K562 (cell line): ENCODE data around the gene CLVS2. TPM values are rescaled to one million over a fixed set of nuclear protein-coding genes. Genes with fewer than 3 reads are reported as not detected.

Experiments used
- ATAC-seq: fragments of 200-7000 bp; cut with Tn5 transposase; 3 replicates; pipeline ENCODE4 v1.9.1; 2020; ENCODE audit warnings: moderate library complexity
- BruUV-seq: library from RNA; stranded (reverse); fragments of 400-500 nt; replicated peaks from 2 replicates; lab custom pipeline; 2021; lab: Mats Ljungman, UMichigan
- CTCF ChIA-PET: fragments of 300-600 bp; formaldehyde crosslinking; extraction: SDS; loops from one replicate; lab custom pipeline; 2021; ENCODE audit warnings: low intra/inter-chr PET ratio; lab: Yijun Ruan, JAX
- POLR2A ChIA-PET: fragments of 300-600, 350-650 bp; sonication (Branson Sonifier 250); formaldehyde crosslinking; extraction: SDS; loops from one replicate; lab custom pipeline; 2021; ENCODE audit warnings: antibody characterized with exemption, inconsistent platforms; lab: Yijun Ruan, JAX
- DNase-seq, 4 experiments: peaks; one replicate each; pipeline versions ENCODE4 v3.0.0 to v3.0.0-alpha.2; 2011 to 2018; ENCODE audit warnings: low spot score in 3 of 4, mixed read lengths in 3 of 4; ENCODE audit errors: extremely low read depth in 1 of 4
- FAIRE-seq: peaks from 2 replicates; lab custom pipeline; 2011; peaks lifted over from hg19 to GRCh38; lab: Jason Lieb, UNC
- H2AFZ ChIP-seq: 2 replicates; pipeline ENCODE4 v1.6.0; 2011; ENCODE audit warnings: low read depth, low read length, control low read depth, inconsistent platforms
- H3K27ac ChIP-seq: fragments of 200-600 bp; 3 replicates; pipeline ENCODE4 v1.8.0; 2011; ENCODE audit warnings: low read depth, mild to moderate bottlenecking, control low read depth, inconsistent platforms, low read length, moderate library complexity, mixed read lengths; ENCODE audit errors: extremely low read depth
- H3K27me3 ChIP-seq, 2 experiments: fragments of 300-600 bp in 1 of 2; 2 replicates in 1 of 2; 3 replicates in 1 of 2; pipeline versions ENCODE4 v1.6.0 to v1.8.0; 2011; ENCODE audit warnings: inconsistent platforms in 2 of 2, low read length in 2 of 2, mild to moderate bottlenecking in 1 of 2, mixed read lengths in 1 of 2, moderate library complexity in 1 of 2; ENCODE audit not compliant: control insufficient read depth in 2 of 2, insufficient read depth in 2 of 2
- H3K36me3 ChIP-seq: fragments of 300-600 bp; 3 replicates; pipeline ENCODE4 v1.8.0; 2011; ENCODE audit warnings: mild to moderate bottlenecking, low read length, inconsistent platforms; ENCODE audit not compliant: control insufficient read depth, insufficient read depth
- H3K4me1 ChIP-seq, 2 experiments: fragments of 200-600 bp in 1 of 2; replicated peaks in 1 of 2; 2 replicates in 1 of 2; 3 replicates in 1 of 2; pipeline versions ENCODE4 v1.5.1 to v1.8.0; 2011; ENCODE audit warnings: inconsistent platforms in 2 of 2, low read length in 2 of 2, mild to moderate bottlenecking in 1 of 2, mixed read lengths in 1 of 2, moderate library complexity in 1 of 2; ENCODE audit not compliant: control insufficient read depth in 2 of 2, insufficient read depth in 2 of 2
- H3K4me2 ChIP-seq: 2 replicates; pipeline ENCODE4 v1.6.1; 2011; ENCODE audit warnings: low read length, control low read depth, inconsistent platforms, mixed read lengths; ENCODE audit not compliant: insufficient read depth
- H3K4me3 ChIP-seq: fragments of 200-600 bp; sonication (generic), shearing (Covaris generic); 2 replicates; pipeline ENCODE4 v1.5.1; 2016; ENCODE audit warnings: control low read depth, inconsistent platforms
- H3K79me2 ChIP-seq: fragments of 200-600 bp; 3 replicates; pipeline ENCODE4 v1.8.0; 2011; ENCODE audit warnings: low read length, inconsistent platforms; ENCODE audit not compliant: control insufficient read depth, insufficient read depth
- H3K9ac ChIP-seq, 2 experiments: 2 replicates each; pipeline versions ENCODE4 v1.6.0 to v1.6.1; 2011; ENCODE audit warnings: low read depth in 2 of 2, low read length in 2 of 2, control low read depth in 1 of 2, inconsistent platforms in 1 of 2, mild to moderate bottlenecking in 1 of 2, mixed read lengths in 1 of 2; ENCODE audit not compliant: insufficient read depth in 1 of 2
- H3K9me1 ChIP-seq: one replicate; pipeline ENCODE4 v1.6.0; 2011; ENCODE audit warnings: inconsistent platforms, mild to moderate bottlenecking, low read length, moderate library complexity; ENCODE audit not compliant: control insufficient read depth, insufficient read depth
- H3K9me3 ChIP-seq: replicated peaks from 2 replicates; pipeline ENCODE4 v1.5.1; 2011; ENCODE audit warnings: low read depth, low read length, inconsistent platforms; ENCODE audit not compliant: control insufficient read depth, insufficient read depth
- H4K20me1 ChIP-seq: replicated peaks from 2 replicates; pipeline ENCODE4 v1.6.1; 2011; ENCODE audit warnings: low read length, inconsistent platforms, mixed read lengths; ENCODE audit not compliant: control insufficient read depth, insufficient read depth
- CSDE1 ChIP-seq, 2 experiments: fragments of 450-650 bp; IDR thresholded peaks; 2 replicates each; pipeline ENCODE4 v1.6.1; 2016; ENCODE audit warnings: mild to moderate bottlenecking in 1 of 2
- NFATC3 ChIP-seq: fragments of 450-650 bp; IDR thresholded peaks from 2 replicates; pipeline ENCODE4 v1.6.1; 2017; ENCODE audit warnings: mild to moderate bottlenecking
- WGBS: fragments of 100-300 bp; shearing (Covaris generic); methylation state at CpG from one replicate; pipeline ENCODE4 v1.1.6; 2016; ENCODE audit warnings: low coverage, mixed read lengths; ENCODE audit not compliant: insufficient coverage; ENCODE audit errors: missing lambda C conversion rate; 5-methylcytosine and 5-hydroxymethylcytosine counted together
- in situ Hi-C: fragments of 300-500 bp; cut with MboI; formaldehyde crosslinking; loops from 4 replicates; pipeline ENCODE4 v1.15.0; 2018; ENCODE audit warnings: inconsistent platforms, mixed read lengths
- intact Hi-C: fragments of 100-400 bp; cut with micrococcal nuclease; formaldehyde crosslinking; loops from 2 replicates; pipeline ENCODE4 v1.14.2; 2022
- polyA plus RNA-seq, 8 experiments: library from polyadenylated mRNA; depleted of rRNA in 4 of 8; stranded (reverse) in 5 of 8; unstranded in 3 of 8; fragments of >200 nt; fragmentation: Nextera tagmentation in 2 of 8; fragmentation: Illumina TruSeq in 1 of 8; extraction: Ambion mirVana in 2 of 8; extraction: Trizol in 1 of 8; gene quantifications; 2 replicates each; pipeline versions ENCODE4 v1.2.1 to v1.2.3, GENCODE V29; 2011 to 2014; ENCODE audit warnings: inconsistent platforms in 1 of 8, missing spikeins in 1 of 8
- total RNA-seq, 7 experiments: library from RNA; depleted of rRNA in 6 of 7; stranded (reverse); fragments of >200 nt in 6 of 7; fragmentation: Illumina TruSeq in 2 of 7; extraction: Trizol in 2 of 7; gene quantifications; 2 replicates each; pipeline versions ENCODE4 v1.2.1 to v1.2.3, GENCODE V29; 2011 to 2021; ENCODE audit warnings: low replicate concordance in 1 of 7
- TF ChIP-seq, protein P1 (sequence below), 2 experiments: fragments of 450-650 bp; IDR thresholded peaks; 2 replicates each; pipeline ENCODE4 v1.6.1; 2016; ENCODE audit warnings: mild to moderate bottlenecking in 2 of 2, borderline replicate concordance in 1 of 2, low read depth in 1 of 2, moderate library complexity in 1 of 2
- TF ChIP-seq, protein P2 (sequence below): fragments of 450-650 bp; IDR thresholded peaks from 2 replicates; pipeline ENCODE4 v1.6.1; 2018; ENCODE audit warnings: mild to moderate bottlenecking, low read depth; ENCODE audit not compliant: partially characterized antibody

CLVS2 gene
- total and polyA plus RNA-seq, 9 of the 15 experiments (the other 6 are each of a cell fraction or from before 2014, with no cell fraction given), result 0.01 to 0.36 (median 0.03) TPM; not detected in 3

- BruUV-seq, result no TSS peak
- ATAC-seq, result no peak
- Histone ChIP-seq H2AFZ (no peak overlapping the region), H3K9me1 (no peaks in the 10 kb centered on the region), H4K20me1 (no peaks in the 10 kb centered on the region), H3K9me3 (no peaks in the 10 kb centered on the region), H3K9ac (no peak overlapping the region), H3K27ac (no peak overlapping the region), H3K4me3 (no peak overlapping the region), H3K4me1 (no peaks in the 10 kb centered on the region), H3K27me3 (no peaks in the 10 kb centered on the region), H3K79me2 (no peaks in the 10 kb centered on the region), H3K4me2 (no peak overlapping the region), H3K36me3 (no peaks in the 10 kb centered on the region)
- TF ChIP-seq CSDE1 (IDR thresholded peaks at IDR 0.05) (no peak), NFATC3 (no peak)
- in situ Hi-C loops (no loop called here), intact Hi-C loops (no loop called here)
- no peak for FAIRE-seq
- no peak for DNase-seq
- 7% methylated on average over 3 of the region's 3 CpGs for WGBS
- POLR2A ChIA-PET, result no interaction called here
- CTCF ChIA-PET, result no interaction called here
Observed at GRCh38 chr6:123044341-123044860, 48.4 kb downstream of the CLVS2 start.

DNA sequence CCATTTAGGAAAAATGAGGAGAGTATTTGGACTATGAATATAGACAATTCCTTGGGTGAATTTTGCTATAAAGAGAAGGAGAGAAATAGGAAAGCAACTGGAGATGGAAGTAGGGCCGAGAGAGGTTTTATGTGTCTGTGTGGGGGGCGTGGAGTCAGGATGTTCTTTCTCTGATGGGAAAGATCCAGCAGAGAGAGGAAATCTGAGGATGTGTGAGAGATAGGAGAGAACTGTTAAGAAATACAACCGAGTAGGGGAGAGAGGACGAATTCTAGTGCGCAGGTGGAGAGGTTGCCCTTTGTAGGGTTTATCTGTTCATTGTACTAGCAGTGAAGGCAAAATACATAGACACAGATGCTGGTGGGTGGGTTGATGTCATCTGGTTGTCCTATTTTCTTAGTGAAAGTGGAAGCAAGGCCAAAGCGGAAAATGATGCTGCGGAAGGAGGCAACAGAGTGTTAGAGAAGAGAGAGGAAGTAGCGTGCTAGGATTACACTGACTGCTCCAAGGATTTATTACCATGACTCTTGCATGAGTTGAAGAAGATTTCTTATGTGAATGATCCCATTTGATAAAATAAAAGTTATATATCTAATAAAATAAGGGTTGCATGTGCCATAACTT is 57.7 kb downstream of the CLVS2 start:
- ChIA-PET POLR2A (no interaction called here), CTCF (no interaction called here)
- H3K4me3 ChIP-seq, result no peak overlapping the region
- H3K27me3 ChIP-seq, result no peaks in the 10 kb centered on the region
- H3K9me3 ChIP-seq, result no peaks in the 10 kb centered on the region
- H3K27ac ChIP-seq, result no peak overlapping the region
- H3K9ac ChIP-seq, result no peak overlapping the region
- no TSS peak for BruUV-seq
- WGBS, result 12% methylated on average over 8 of the region's 8 CpGs
- intact Hi-C loops (no loop called here), in situ Hi-C loops (no loop called here)
- H3K4me2 ChIP-seq, result no peak overlapping the region
- H3K4me1 ChIP-seq, result no peaks in the 10 kb centered on the region
- no peak overlapping the region for H2AFZ ChIP-seq
- no peak for DNase-seq
- no peaks in the 10 kb centered on the region for H4K20me1 ChIP-seq
- no peaks in the 10 kb centered on the region for H3K79me2 ChIP-seq
- H3K36me3 ChIP-seq, result no peaks in the 10 kb centered on the region
- ATAC-seq, result no peak
- FAIRE-seq, result no peak
- H3K9me1 ChIP-seq, result no peaks in the 10 kb centered on the region
- TF ChIP-seq, protein P1, sequence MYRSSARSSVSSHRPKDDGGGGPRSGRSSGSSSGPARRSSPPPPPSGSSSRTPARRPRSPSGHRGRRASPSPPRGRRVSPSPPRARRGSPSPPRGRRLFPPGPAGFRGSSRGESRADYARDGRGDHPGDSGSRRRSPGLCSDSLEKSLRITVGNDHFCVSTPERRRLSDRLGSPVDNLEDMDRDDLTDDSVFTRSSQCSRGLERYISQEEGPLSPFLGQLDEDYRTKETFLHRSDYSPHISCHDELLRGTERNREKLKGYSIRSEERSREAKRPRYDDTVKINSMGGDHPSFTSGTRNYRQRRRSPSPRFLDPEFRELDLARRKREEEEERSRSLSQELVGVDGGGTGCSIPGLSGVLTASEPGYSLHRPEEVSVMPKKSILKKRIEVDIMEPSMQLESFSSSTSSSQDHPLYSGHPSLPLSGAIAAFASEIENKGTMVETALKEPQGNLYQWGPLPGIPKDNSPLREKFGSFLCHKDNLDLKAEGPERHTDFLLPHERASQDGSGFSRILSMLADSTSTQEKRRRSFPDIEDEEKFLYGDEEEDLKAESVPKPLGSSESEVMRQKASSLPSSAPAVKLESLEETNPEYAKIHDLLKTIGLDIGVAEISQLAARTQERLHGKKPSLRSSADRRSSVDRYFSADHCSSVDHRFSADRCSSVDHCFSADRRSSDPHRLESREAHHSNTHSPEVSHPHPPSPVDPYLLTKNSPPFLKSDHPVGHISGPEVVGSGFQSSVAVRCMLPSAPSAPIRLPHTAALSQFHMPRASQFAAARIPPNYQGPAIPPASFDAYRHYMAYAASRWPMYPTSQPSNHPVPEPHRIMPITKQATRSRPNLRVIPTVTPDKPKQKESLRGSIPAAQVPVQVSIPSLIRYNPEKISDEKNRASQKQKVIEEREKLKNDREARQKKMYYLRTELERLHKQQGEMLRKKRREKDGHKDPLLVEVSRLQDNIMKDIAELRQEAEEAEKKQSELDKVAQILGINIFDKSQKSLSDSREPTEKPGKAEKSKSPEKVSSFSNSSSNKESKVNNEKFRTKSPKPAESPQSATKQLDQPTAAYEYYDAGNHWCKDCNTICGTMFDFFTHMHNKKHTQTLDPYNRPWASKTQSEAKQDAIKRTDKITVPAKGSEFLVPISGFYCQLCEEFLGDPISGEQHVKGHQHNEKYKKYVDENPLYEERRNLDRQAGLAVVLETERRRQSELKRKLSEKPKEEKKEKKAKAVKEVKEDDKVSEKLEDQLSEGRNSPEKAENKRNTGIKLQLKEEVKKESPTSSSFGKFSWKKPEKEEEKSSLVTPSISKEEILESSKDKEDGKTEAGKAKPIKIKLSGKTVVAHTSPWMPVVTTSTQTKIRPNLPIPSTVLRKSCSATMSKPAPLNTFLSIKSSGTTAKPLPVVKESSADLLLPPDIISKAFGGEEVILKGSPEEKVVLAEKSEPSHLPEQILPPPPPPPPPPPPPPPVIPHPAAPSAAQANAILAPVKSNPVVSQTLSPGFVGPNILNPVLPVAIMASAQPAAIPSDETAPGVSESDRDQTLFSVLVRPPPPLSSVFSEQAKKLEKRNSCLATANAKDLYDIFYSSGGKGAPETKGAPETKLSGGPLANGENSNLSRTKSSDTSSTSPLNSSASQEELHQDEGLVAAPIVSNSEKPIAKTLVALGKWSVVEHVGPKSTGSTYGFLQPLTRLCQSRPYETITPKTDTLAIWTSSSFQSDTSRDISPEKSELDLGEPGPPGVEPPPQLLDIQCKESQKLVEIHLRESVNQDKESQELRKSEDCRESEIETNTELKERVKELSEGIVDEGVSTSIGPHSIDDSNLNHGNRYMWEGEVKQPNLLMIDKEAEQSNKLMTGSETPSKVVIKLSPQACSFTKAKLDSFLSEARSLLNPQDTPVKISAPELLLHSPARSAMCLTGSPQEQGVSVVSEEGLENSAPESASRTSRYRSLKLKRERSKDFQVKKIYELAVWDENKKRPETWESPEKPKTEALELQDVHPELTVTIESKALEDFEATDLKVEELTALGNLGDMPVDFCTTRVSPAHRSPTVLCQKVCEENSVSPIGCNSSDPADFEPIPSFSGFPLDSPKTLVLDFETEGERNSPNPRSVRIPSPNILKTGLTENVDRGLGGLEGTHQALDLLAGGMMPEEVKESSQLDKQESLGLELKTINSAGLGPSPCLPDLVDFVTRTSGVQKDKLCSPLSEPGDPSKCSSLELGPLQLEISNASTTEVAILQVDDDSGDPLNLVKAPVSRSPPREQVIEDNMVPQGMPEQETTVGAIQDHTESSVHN (IDR thresholded peaks at IDR 0.05; ENCODE audit: borderline replicate concordance in 1 of 2, low read depth in 1 of 2), result no peak
- TF ChIP-seq, protein P2, sequence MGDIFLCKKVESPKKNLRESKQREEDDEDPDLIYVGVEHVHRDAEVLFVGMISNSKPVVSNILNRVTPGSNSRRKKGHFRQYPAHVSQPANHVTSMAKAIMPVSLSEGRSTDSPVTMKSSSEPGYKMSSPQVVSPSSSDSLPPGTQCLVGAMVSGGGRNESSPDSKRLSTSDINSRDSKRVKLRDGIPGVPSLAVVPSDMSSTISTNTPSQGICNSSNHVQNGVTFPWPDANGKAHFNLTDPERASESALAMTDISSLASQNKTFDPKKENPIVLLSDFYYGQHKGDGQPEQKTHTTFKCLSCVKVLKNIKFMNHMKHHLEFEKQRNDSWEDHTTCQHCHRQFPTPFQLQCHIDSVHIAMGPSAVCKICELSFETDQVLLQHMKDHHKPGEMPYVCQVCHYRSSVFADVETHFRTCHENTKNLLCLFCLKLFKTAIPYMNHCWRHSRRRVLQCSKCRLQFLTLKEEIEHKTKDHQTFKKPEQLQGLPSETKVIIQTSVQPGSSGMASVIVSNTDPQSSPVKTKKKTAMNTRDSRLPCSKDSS, result no peak
